ENCODE results near the gene NEK5. TPM values are rescaled to one million over a fixed set of nuclear protein-coding genes. Genes with fewer than 3 reads are reported as not detected.
A peak's percentile ranks its signal among the peaks of the same experiment; 100 is the strongest.

Gene NEK5
- total RNA-seq, 4 donors from 2014 or later, result 0.12 to 0.35 (median 0.27) TPM; not detected in 1

GRCh38 chr13:52004511-52005170 is 124.2 kb downstream of the NEK5 start:
- no peaks in the 10 kb centered on the region for H3K9me3 ChIP-seq
- no peak for ATAC-seq
- no peaks in the 10 kb centered on the region for H3K36me3 ChIP-seq
- no peak overlapping the region for H3K4me3 ChIP-seq
- H3K4me1 ChIP-seq, result peaks cover 0 to 9% (median 2%) of the 10 kb centered on the region in 3 donors
- WGBS, 2 donors (ENCODE audit: low coverage in 1 of 2), result 30 to 33% methylated on average over 1 to 2 of the region's 7 CpGs
- no peak overlapping the region for H3K27ac ChIP-seq
- no peak for TF ChIP-seq POLR2AphosphoS5 (IDR thresholded peaks at IDR 0.05)
- no peak for TF ChIP-seq POLR2A (IDR thresholded peaks at IDR 0.05)
- H3K27me3 ChIP-seq, result no peaks in the 10 kb centered on the region

GRCh38 chr13:52003541-52003940 is 125.3 kb downstream of the NEK5 start:
- H3K4me1 ChIP-seq, result peaks cover 0 to 18% (median 3%) of the 10 kb centered on the region in 3 donors
- no peaks in the 10 kb centered on the region for H3K36me3 ChIP-seq
- WGBS, 2 donors (ENCODE audit: low coverage in 1 of 2), result 79 to 81% methylated on average over 3 to 4 of the region's 4 CpGs
- no peak for ATAC-seq
- H3K27me3 ChIP-seq, result no peaks in the 10 kb centered on the region
- H3K9me3 ChIP-seq, result no peaks in the 10 kb centered on the region
- H3K4me3 ChIP-seq, result no peak overlapping the region
- TF ChIP-seq POLR2A (IDR thresholded peaks at IDR 0.05), result no peak
- TF ChIP-seq CTCF (IDR thresholded peaks at IDR 0.05), result no peak
- no peak for TF ChIP-seq POLR2AphosphoS5 (IDR thresholded peaks at IDR 0.05)
- no peak for TF ChIP-seq EP300 (IDR thresholded peaks at IDR 0.05)
- no peak overlapping the region for H3K27ac ChIP-seq

GRCh38 chr13:52002361-52002760 is 126.5 kb downstream of the NEK5 start:
- Histone ChIP-seq H3K9me3 (no peaks in the 10 kb centered on the region), H3K4me3 (no peak overlapping the region), H3K36me3 (no peaks in the 10 kb centered on the region), H3K27me3 (no peaks in the 10 kb centered on the region), H3K27ac (no peak overlapping the region), H3K4me1 (peaks cover 0 to 20% (median 3%) of the 10 kb centered on the region in 3 donors)
- TF ChIP-seq EP300 (IDR thresholded peaks at IDR 0.05) (no peak), POLR2AphosphoS5 (IDR thresholded peaks at IDR 0.05) (no peak), POLR2A (IDR thresholded peaks at IDR 0.05) (no peak), CTCF (IDR thresholded peaks at IDR 0.05) (no peak)
- WGBS, 2 donors (ENCODE audit: low coverage in 1 of 2), result 80 to 90% methylated on average over 1 to 2 of the region's 4 CpGs
- no peak for ATAC-seq

GRCh38 chr13:52001120-52001731 is 127.6 kb downstream of the NEK5 start:
- H3K9me3 ChIP-seq, result no peaks in the 10 kb centered on the region
- no peak for TF ChIP-seq EP300 (IDR thresholded peaks at IDR 0.05)
- peak; percentile 57 to 66 (median 60) for TF ChIP-seq CTCF (IDR thresholded peaks at IDR 0.05)
- no peak for TF ChIP-seq POLR2AphosphoS5 (IDR thresholded peaks at IDR 0.05)
- no peak overlapping the region for H3K4me3 ChIP-seq
- H3K36me3 ChIP-seq, result no peaks in the 10 kb centered on the region
- 42 to 49% methylated on average over 3 of the region's 3 CpGs for WGBS, 2 donors (ENCODE audit: low coverage in 1 of 2)
- H3K27me3 ChIP-seq, result no peaks in the 10 kb centered on the region
- H3K27ac ChIP-seq, result no peak overlapping the region
- ATAC-seq, result no peak
- H3K4me1 ChIP-seq, result peaks cover 1 to 27% (median 4%) of the 10 kb centered on the region in 3 donors

GRCh38 chr13:51999921-52000320 is 129.0 kb downstream of the NEK5 start:
- Histone ChIP-seq H3K27ac (peak overlapping the region in 3 of 4 donors; percentile 48 to 73 (median 67)), H3K27me3 (no peaks in the 10 kb centered on the region), H3K9me3 (no peaks in the 10 kb centered on the region), H3K4me3 (no peak overlapping the region), H3K4me1 (peaks cover 3 to 40% (median 16%) of the 10 kb centered on the region in 3 donors), H3K36me3 (no peaks in the 10 kb centered on the region)
- WGBS, 2 donors (ENCODE audit: low coverage in 1 of 2), result 33 to 36% methylated on average over 1 of the region's 1 CpG
- no peak for TF ChIP-seq POLR2A (IDR thresholded peaks at IDR 0.05)
- no peak for TF ChIP-seq CTCF (IDR thresholded peaks at IDR 0.05)
- TF ChIP-seq POLR2AphosphoS5 (IDR thresholded peaks at IDR 0.05), result no peak
- no peak for TF ChIP-seq EP300 (IDR thresholded peaks at IDR 0.05)
- peak; percentile 5 for ATAC-seq
